ENCODE measurements around the gene TRANK1. TPM values are rescaled to one million over a fixed set of nuclear protein-coding genes. Genes with fewer than 3 reads are reported as not detected.

The TRANK1 gene
- total RNA-seq, 1 donor from 2014 or later: 4.3 TPM

- ATAC-seq: no peak
These were observed 144.2 kb downstream of the TRANK1 start for GRCh38 chr3:36800533-36801116.

- no peak for ATAC-seq
These were observed 148.0 kb downstream of the TRANK1 start for GRCh38 chr3:36796881-36797280.

- no peak for ATAC-seq
These were observed 148.7 kb downstream of the TRANK1 start for GRCh38 chr3:36796161-36796560.

- ATAC-seq: no peak
These were observed 149.2 kb downstream of the TRANK1 start for GRCh38 chr3:36795622-36796021.

GRCh38 chr3:36792342-36792741 lies 152.5 kb downstream of the TRANK1 start:
- ATAC-seq: no peak

- no peak for ATAC-seq
These were observed 154.1 kb downstream of the TRANK1 start for GRCh38 chr3:36790765-36791164.

- ATAC-seq: peak; percentile 28
These were observed 157.6 kb downstream of the TRANK1 start for GRCh38 chr3:36786921-36787890.

GRCh38 chr3:36784138-36784635 lies 160.7 kb downstream of the TRANK1 start:
- ATAC-seq: no peak

- ATAC-seq: no peak
These were observed 167.2 kb downstream of the TRANK1 start for GRCh38 chr3:36777424-36778218.

Other genes with a start within 250 kb of the TRANK1 start
- gene DCLK3, start 180.5 kb downstream of the TRANK1 start, total RNA-seq: 0.04 TPM
- gene EPM2AIP1, start 48.1 kb upstream of the TRANK1 start, total RNA-seq: 8.5 TPM
- 17.0 TPM for gene MLH1, start 48.5 kb upstream of the TRANK1 start, total RNA-seq
- gene LRRFIP2, start 229.5 kb upstream of the TRANK1 start, total RNA-seq: 67.3 TPM

Data from esophagus mucosa (tissue), 1 donor.